Activated CD4-positive, alpha-beta T cell treated with anti-CD3 and anti-CD28 coated beads, Interleukin-2, amount 10 ng/mL, durations not matched to agents 7 days and 5 days (primary cell): Measurements from ENCODE around the gene ARL15. TPM values are rescaled to one million over a fixed set of nuclear protein-coding genes. Genes with fewer than 3 reads are reported as not detected.

Source experiments
- CTCF ChIA-PET: fragments of 350-600 bp; sonication (Branson Sonifier 250); formaldehyde crosslinking; loops from one replicate; lab custom pipeline; 2021; ENCODE audit warnings: antibody characterized with exemption; lab: Charles Lee
- POLR2A ChIA-PET: fragments of 350-600 bp; sonication (Branson Sonifier 250); formaldehyde crosslinking; loops from one replicate; lab custom pipeline; 2021; ENCODE audit warnings: antibody characterized with exemption; lab: Charles Lee
- DNase-seq: peaks from one replicate; pipeline ENCODE4 v3.0.0-alpha.2; 2020
- H3K27ac Mint-ChIP-seq: one replicate; pipeline ENCODE4 v1.8.0; 2021; ENCODE audit warnings: mild to moderate bottlenecking, moderate library complexity, mixed read lengths
- H3K27me3 Mint-ChIP-seq: one replicate; pipeline ENCODE4 v1.8.0; 2021; ENCODE audit warnings: mixed read lengths
- H3K36me3 Mint-ChIP-seq: one replicate; pipeline ENCODE4 v1.8.0; 2021; ENCODE audit warnings: low read depth, mixed read lengths
- H3K4me1 Mint-ChIP-seq: one replicate; pipeline ENCODE4 v1.8.0; 2021; ENCODE audit warnings: mixed read lengths
- H3K4me3 Mint-ChIP-seq: one replicate; pipeline ENCODE4 v1.8.0; 2021; ENCODE audit warnings: mild to moderate bottlenecking, moderate library complexity, mixed read lengths
- H3K9me3 Mint-ChIP-seq: one replicate; pipeline ENCODE4 v1.8.0; 2021; ENCODE audit warnings: mixed read lengths
- total RNA-seq, 2 experiments: library from RNA; stranded (reverse); gene quantifications; one replicate each; pipeline ENCODE4 v1.2.3, GENCODE V29; 2021

Gene ARL15
- total RNA-seq, 2 experiments from 2014 or later = 13.5 to 16.1 TPM

DNA sequence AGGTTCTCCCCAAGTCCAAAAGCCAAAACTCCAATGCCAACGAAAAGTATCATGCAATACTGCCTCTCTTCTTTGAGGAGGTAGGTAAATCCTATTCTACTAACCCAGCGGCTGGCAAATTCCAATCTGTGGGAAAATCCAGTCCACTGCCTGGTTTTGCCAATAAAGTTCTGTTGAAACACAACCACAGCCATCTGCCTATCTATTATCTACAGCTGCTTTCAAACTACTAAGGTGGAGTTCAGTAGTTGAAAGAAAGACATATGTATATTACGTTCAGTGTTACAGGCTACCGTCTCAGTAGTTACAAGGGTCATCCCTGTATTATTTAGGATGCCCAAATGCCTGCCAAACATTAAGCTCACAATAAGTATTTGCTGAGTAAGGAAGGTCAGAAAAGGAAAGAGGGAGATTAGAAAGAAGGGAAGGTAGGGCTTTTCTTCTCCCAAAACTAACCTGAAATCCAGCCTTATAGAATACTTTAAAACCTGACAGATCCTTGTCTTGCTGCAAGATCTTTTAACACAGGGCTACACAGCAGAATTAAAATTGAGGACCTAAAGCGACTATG is 16.2 kb downstream of the ARL15 start:
- Mint-ChIP-seq H3K4me1 (peaks cover 2% of the 10 kb centered on the region), H3K9me3 (no peaks in the 10 kb centered on the region), H3K27me3 (no peaks in the 10 kb centered on the region), H3K27ac (no peak overlapping the region), H3K4me3 (no peak overlapping the region), H3K36me3 (no peaks in the 10 kb centered on the region)
- no peak for DNase-seq
- ChIA-PET POLR2A (no interaction called here), CTCF (interaction anchor here (0.7 kb wide), 1 partner anchor 27 kb away, joined by 4 read pairs; no protein-coding TSS in a partner anchor)

DNA sequence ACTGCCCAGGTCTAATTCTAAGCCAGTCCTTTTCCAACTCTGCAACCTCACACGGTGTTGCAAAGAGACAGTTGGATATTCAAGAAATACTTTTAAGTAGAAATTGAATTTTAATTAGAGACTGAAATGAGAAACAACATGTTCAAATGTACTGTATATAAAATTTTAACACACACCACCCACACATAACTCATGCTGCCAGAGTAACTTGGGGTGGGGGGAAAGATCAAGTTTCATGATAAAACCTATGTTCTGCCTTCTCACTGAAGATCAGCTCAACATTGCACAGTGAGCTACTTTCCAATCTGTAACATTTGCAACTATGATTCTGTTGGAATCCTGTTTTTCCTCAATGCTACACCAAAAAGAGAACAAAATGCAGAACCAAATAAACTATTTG is 17.5 kb downstream of the ARL15 start:
- ChIA-PET CTCF (no interaction called here), POLR2A (no interaction called here)
- Mint-ChIP-seq H3K4me1 (peaks cover 2% of the 10 kb centered on the region), H3K4me3 (no peak overlapping the region), H3K36me3 (no peaks in the 10 kb centered on the region), H3K9me3 (peaks cover 5% of the 10 kb centered on the region), H3K27me3 (no peaks in the 10 kb centered on the region), H3K27ac (no peak overlapping the region)
- DNase-seq = no peak

DNA sequence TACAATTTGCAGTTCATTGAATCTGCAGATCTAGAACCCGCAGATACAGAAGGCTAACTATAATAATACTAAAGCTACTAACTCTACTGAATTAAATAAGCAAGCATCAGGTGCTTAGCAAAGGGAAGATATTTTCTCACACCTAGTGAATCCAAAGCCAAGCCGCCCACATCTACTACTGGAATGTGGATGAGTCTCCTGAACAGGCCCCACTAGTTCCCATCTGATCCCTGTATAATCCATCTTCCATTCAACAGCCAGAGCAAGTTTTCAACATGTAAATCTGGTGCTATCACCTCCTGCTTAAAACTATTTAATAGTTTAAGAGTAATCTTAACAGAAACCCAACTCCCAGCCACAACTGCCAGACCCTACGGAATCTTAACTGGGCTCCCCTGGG is 18.9 kb downstream of the ARL15 start:
- Mint-ChIP-seq H3K27ac (no peak overlapping the region), H3K27me3 (no peaks in the 10 kb centered on the region), H3K36me3 (no peaks in the 10 kb centered on the region), H3K4me1 (peaks cover 2% of the 10 kb centered on the region), H3K4me3 (no peak overlapping the region), H3K9me3 (peaks cover 12% of the 10 kb centered on the region)
- POLR2A ChIA-PET = no interaction called here
- DNase-seq = no peak
- CTCF ChIA-PET = interaction anchor here (1.0 kb wide), 1 partner anchor 9 kb away, joined by 3 read pairs; no protein-coding TSS in a partner anchor

DNA sequence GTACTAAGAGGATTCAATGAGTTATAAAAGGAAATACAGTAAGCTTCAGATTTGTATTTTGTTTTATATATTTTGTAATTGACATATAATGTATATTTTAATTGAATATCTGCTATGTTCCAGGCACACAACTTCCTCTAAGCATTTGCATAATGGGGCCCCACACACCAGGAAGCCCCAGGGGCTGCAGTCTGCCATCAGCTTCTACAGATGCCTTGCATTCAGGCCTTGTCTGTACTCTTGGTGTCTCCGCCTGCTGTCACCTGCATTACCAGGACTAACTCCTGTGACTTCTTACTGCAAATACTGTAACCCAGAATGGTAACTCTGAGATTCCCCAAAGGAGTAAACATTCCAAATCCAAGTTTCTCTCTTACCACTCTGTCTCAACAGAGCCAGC is 20.6 kb downstream of the ARL15 start:
- ChIA-PET CTCF (no interaction called here), POLR2A (no interaction called here)
- Mint-ChIP-seq H3K27me3 (no peaks in the 10 kb centered on the region), H3K9me3 (peaks cover 16% of the 10 kb centered on the region), H3K4me3 (no peak overlapping the region), H3K27ac (no peak overlapping the region), H3K4me1 (peaks cover 2% of the 10 kb centered on the region), H3K36me3 (peaks cover 4% of the 10 kb centered on the region)
- DNase-seq = no peak

DNA sequence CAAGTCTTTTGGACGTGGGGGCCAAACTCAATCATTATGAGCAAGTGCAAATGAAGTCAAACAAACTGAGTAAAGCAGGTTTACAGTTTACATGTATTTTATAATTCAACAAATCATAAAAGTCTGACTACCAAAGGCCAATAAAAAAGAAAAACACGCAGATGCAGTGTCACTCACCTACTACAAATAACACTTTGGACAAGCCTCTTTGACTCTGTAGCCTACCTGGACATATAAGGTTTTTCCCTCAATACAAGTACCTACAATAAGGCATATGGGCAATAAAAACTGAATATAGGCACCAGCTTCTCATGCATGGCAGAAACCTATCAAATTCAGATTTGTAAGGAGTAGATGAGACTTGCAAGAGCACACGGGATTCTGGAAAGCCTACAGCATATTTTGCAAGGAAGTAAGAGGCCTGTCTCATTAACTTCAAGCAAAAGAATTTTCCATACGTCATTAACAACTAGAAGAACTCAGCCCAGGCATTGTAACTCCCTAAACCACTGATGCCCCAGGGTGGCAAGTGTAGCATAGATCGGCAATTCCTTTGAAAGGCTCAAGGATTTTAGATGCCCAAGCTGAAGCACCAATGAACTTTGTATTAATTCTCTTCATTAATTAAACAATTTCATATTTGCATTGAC is 21.7 kb downstream of the ARL15 start:
- H3K27me3 Mint-ChIP-seq = no peaks in the 10 kb centered on the region
- no peaks in the 10 kb centered on the region for H3K4me1 Mint-ChIP-seq
- H3K9me3 Mint-ChIP-seq = peaks cover 18% of the 10 kb centered on the region
- no peak for DNase-seq
- CTCF ChIA-PET = interaction anchor here (0.9 kb wide), 1 partner anchor 26 kb away, joined by 3 read pairs; no protein-coding TSS in a partner anchor
- no peak overlapping the region for H3K4me3 Mint-ChIP-seq
- peaks cover 4% of the 10 kb centered on the region for H3K36me3 Mint-ChIP-seq
- no peak overlapping the region for H3K27ac Mint-ChIP-seq
- POLR2A ChIA-PET = no interaction called here

DNA sequence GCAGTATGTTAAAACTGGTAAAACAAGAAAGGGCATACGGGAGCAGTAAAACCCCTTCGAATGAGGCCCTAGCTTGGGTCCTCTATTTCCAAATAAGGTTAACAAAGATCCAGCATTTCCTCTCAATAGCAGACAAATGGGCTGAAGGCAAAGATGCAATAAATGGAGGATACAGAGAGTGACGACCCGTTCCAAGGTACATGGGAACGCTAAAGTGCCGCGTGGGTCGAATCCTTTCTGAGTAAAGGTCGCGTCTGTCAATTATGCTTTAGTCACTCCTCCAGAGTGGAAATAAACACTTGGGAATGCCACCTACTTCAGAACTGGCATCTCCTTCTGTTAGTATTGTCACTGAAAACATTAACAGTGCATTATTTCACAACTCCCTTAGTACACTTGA is 24.7 kb downstream of the ARL15 start:
- ChIA-PET CTCF (interaction anchor here (0.6 kb wide), 1 partner anchor 65 kb away, joined by 8 read pairs; no protein-coding TSS in a partner anchor), POLR2A (no interaction called here)
- Mint-ChIP-seq H3K9me3 (peaks cover 20% of the 10 kb centered on the region), H3K4me1 (no peaks in the 10 kb centered on the region), H3K27ac (no peak overlapping the region), H3K4me3 (no peak overlapping the region), H3K36me3 (peaks cover 4% of the 10 kb centered on the region), H3K27me3 (no peaks in the 10 kb centered on the region)
- no peak for DNase-seq

DNA sequence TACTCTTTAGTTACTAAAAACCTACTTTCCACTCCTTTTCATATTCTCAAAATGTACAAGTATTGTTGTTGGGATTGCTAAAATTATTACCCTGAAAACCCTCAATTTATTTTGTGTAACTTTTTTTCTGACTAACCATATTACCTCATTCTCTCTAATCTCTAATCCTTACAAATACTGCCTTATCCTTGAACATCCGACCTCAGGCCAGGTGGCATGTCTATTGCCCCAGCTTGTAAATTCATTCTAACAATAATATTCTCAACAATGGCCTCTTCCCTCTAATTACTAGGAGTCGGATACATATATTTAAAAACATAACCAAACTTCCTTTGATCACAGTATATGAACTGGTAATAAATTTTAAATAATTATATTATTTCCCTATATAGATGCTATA is 25.8 kb downstream of the ARL15 start:
- Mint-ChIP-seq H3K27me3 (no peaks in the 10 kb centered on the region), H3K4me3 (no peak overlapping the region), H3K36me3 (peaks cover 9% of the 10 kb centered on the region), H3K27ac (no peak overlapping the region), H3K4me1 (no peaks in the 10 kb centered on the region), H3K9me3 (peaks cover 20% of the 10 kb centered on the region)
- POLR2A ChIA-PET = no interaction called here
- CTCF ChIA-PET = no interaction called here
- DNase-seq = no peak

DNA sequence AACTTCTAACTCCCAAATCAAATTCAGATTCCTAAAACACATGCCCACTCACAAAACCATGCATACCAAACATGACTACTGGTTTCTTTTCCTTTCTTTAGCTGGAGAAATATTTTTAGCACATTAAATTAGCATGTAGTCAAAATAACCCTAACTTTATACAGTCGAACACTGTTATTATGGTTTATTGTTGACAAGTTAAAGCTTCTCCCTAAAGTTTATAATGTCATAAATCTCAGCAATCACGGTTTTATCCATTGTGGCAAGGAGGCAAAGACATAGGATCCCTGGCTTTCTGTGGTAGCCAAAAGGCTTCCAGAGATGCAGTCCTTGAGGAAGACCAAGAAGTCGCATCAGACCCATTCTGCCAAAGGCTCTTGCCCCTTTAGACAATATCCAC is 27.5 kb downstream of the ARL15 start:
- Mint-ChIP-seq H3K27me3 (no peaks in the 10 kb centered on the region), H3K36me3 (peaks cover 9% of the 10 kb centered on the region), H3K4me1 (no peaks in the 10 kb centered on the region), H3K27ac (no peak overlapping the region), H3K9me3 (peaks cover 15% of the 10 kb centered on the region), H3K4me3 (no peak overlapping the region)
- no peak for DNase-seq
- ChIA-PET CTCF (no interaction called here), POLR2A (no interaction called here)

DNA sequence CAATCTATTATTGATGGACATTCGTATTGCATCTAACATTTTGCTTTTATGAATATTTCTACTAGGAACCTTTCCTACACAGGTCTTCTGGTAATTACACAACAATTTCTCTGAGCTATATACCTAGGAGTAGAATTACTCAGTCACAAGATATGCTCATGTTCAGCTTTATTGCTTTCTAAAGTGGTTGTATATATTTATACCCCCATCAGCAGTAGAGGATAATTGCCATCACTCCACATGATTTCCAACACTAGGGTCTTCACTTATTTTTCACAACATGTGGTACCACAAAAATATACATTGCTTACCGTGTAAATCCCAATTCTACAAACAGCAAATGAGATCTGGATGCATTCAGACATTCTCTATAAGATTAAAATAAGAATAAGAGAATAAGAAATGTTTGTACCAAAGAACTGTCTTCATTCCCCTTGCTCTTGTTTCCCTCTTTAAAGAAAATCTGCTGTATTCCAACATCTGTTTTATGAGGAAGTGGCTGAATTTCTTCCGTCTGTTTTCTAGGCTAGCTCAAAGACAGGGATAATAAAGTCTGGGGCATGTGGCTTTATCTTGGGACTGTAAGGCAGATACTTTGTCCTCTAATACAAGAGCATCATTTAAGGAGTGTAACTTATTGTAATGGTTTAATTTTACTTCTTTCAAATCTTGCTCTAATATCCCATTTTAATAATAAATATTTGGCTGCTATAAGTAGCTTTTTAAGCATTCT is 28.2 kb downstream of the ARL15 start:
- Mint-ChIP-seq H3K4me3 (no peak overlapping the region), H3K9me3 (peaks cover 10% of the 10 kb centered on the region), H3K27ac (no peak overlapping the region), H3K4me1 (no peaks in the 10 kb centered on the region), H3K36me3 (peaks cover 9% of the 10 kb centered on the region), H3K27me3 (no peaks in the 10 kb centered on the region)
- DNase-seq = no peak
- CTCF ChIA-PET = no interaction called here
- POLR2A ChIA-PET = no interaction called here

DNA sequence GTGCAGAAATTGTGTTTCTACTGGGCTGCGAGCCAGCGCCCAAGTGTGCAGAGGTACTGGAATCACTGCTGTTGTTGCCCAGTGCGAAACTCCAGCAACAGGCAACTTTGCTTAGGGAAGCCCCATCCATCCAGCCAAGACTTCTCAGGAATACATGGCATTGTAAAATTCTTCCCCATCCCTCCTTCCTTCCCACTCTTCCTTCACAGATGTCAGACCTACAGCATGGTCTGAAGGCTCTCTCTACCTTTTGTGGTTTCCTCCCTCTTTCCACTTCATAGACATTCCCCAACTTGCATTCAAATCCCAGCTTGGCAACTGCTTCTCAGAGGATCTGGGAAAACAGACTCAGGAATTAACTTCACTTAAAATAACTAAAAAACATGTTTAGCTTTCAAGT is 30.4 kb downstream of the ARL15 start:
- H3K27ac Mint-ChIP-seq = no peak overlapping the region
- no peak for DNase-seq
- H3K9me3 Mint-ChIP-seq = peaks cover 4% of the 10 kb centered on the region
- CTCF ChIA-PET = no interaction called here
- H3K36me3 Mint-ChIP-seq = peaks cover 5% of the 10 kb centered on the region
- H3K4me3 Mint-ChIP-seq = no peak overlapping the region
- no peaks in the 10 kb centered on the region for H3K27me3 Mint-ChIP-seq
- no peaks in the 10 kb centered on the region for H3K4me1 Mint-ChIP-seq
- POLR2A ChIA-PET = no interaction called here

DNA sequence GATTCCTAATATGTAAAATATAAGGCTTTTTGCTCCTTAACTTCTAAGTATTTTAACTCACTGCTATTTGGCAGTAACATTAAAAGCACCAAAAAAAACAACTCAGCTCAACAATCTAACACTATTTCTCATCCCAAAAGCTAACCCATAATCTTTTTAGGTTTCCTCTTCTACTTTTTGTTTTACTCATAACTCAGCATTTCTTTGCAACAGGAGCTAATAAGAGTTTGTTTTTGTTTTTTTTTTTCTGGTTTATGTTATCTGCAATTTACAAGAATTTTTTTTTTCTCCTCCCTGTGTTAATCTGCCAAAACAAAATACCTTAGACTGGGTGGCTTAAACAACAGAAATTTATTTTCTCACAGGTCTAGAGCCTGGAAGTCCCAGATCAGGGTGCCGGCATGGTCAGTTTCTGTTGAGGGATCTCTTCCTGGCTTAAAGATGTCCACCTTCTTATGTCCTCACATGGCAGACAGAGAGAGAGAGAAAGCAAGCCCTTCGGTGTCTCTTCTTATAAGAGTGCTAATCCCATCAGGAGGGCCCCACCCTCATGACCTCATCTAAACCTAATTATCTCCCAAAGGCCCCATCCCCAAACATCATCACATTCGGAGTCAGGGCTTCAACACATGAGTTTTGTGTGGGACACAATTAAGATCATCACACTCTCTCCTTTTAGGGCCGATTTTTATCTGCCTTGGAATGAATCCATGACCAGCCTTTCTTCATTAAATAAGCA is 31.2 kb downstream of the ARL15 start:
- Mint-ChIP-seq H3K4me3 (no peak overlapping the region), H3K9me3 (peaks cover 2% of the 10 kb centered on the region), H3K36me3 (peaks cover 5% of the 10 kb centered on the region), H3K4me1 (no peaks in the 10 kb centered on the region), H3K27me3 (no peaks in the 10 kb centered on the region), H3K27ac (no peak overlapping the region)
- no peak for DNase-seq
- CTCF ChIA-PET = interaction anchor here (0.5 to 0.7 kb wide), 2 partner anchors 164 to 297 kb away, joined by 3 to 5 read pairs; no protein-coding TSS in a partner anchor
- POLR2A ChIA-PET = no interaction called here

DNA sequence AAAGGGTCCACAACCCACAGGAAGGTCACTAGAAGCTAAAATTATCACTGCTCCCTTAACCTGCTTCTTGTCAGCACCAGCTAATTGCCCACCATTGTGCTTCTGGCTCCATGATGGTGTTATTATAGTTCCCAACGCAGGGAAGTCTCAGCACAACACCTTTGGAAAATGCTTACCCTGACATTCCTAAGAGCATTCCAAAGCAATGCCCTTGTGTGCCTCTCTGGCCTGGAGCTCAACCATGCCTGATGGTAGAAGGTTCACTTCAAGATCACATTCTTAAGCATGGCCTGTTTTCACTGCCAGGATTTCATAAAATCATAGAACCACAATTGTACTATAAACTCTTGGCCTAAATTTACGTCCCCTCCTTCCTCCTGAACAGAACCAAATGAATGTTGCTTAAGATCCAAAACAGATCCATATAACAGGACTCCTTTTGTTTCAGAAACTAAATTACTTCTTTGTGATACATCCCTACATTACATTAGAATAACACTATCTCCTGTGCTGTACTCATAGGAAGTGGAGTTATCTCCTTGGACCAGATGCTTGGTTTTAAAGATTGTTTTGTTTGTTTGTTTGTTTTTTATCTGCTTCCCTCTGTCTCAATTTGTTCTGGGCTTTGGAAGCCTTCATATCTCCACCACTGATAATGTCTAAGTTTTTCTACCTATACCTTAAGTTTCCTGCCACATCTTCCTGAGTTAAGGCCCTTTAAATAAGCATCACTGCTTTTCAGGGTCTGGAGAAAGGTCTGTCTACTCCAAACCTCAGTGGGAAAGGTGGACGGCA is 32.1 kb downstream of the ARL15 start:
- CTCF ChIA-PET = interaction anchor here (0.5 to 0.8 kb wide), 3 partner anchors 165 to 296 kb away, joined by 3 to 5 read pairs (median 3); no protein-coding TSS in a partner anchor
- H3K27me3 Mint-ChIP-seq = no peaks in the 10 kb centered on the region
- peaks cover 5% of the 10 kb centered on the region for H3K36me3 Mint-ChIP-seq
- H3K4me1 Mint-ChIP-seq = no peaks in the 10 kb centered on the region
- no peak for DNase-seq
- H3K4me3 Mint-ChIP-seq = no peak overlapping the region
- H3K27ac Mint-ChIP-seq = no peak overlapping the region
- H3K9me3 Mint-ChIP-seq = peaks cover 2% of the 10 kb centered on the region
- POLR2A ChIA-PET = no interaction called here
